Diencephalon (tissue), 1 donor: ENCODE measurements around the gene GLT1D1. TPM values are rescaled to one million over a fixed set of nuclear protein-coding genes. Genes with fewer than 3 reads are reported as not detected.

Source experiments
- total RNA-seq: library from RNA; depleted of rRNA; stranded (reverse); fragments of >200 nt; gene quantifications from one replicate; pipeline ENCODE4 v1.2.3, GENCODE V29; 2014

Gene GLT1D1
- 24.9 TPM for total RNA-seq

DNA sequence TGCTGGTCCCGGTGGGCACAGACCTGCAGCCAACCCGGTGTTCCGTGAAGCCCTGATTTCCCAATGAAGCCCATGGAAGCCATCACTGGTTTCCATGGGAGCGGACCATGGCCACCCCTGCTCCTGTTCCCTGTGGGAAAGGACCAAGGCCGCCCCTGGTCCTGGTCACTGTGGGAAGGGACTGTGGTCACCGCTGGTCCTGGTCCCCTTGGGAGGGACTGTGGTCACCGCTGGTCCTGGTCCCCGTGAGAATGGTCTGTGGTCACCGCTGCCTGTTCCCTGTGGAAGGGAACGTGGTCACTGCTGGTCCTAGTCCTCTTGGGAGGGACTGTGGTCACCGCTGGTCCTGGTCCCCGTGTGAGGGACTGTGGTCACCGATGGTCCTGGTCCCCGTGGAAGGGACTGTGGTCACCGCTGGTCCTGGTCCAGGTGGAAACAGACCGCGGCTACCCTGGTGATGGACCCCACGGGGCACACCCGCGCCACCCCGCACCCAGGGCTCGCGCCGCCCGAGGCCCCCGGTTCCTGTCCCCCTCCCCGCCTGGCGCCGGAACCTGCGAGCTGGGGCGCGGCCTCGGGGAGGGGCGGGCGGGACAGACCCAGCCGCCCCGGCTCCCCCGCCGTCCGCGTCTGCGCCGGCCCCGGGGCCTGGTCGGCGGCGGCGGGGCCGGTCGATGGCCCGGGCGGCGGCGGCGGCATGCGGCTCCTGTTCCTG, at the start of gene GLT1D1:
Gene GLT1D1, plus strand, starts transcription at position 594 of the 715 bp plus-strand sequence. Its CDS starts 104 bp downstream, at position 698.

DNA sequence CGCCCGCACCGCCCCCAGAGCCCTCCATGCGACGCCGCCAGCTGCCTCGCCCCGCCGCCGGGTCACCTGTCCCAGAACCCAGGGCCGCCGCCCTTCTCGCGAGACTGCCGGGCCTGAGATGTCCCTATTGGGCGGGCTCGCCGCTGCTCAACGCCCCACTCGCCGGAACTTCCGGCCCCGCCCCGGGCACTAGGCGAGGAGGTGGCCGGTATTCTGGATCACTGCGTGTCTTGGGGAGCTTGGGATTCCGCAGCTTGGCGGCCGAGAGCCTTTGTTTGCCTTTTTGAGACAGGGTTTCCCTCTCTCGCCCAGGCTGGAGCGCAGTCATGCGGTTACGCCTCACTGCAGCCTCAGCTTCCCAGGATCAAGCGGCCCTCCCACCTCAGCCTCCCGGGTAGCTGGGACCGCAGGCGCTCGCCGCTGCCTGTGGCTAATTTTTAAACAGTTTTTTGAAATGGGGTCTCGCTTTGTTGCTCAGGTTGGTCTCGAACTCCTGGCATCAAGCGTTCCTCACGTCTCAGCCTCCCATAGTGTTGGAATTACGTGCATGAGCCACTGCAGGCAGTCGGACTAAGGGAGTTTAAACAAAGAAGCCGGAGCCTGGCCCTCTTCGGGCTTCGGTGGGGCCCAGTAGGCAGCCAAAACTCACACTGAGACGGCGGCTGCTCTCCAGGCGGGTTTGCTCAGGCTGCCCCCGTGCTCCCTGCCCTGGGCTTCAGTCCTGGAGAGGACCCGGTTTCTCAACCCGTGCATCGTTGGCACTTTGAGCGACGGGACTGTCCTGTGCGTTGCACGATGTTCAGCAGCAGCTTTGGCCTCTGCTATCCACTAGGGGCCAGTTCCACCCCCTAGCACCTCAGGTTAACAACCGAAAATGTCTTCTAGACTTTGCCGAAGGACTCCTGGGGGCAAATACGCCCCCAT, 29.1 kb upstream of the GLT1D1 start, which contains the start of gene SLC15A4:
Gene SLC15A4, minus strand, starts transcription at position 43 of the 924 bp plus-strand sequence. Its CDS starts 15 bp downstream, at position 28.

Other genes with a start within 250 kb of the GLT1D1 start
- 33.4 TPM for gene SLC15A4, start 29.5 kb upstream of the GLT1D1 start, total RNA-seq